HCT116 (cell line): Measurements from ENCODE around the gene WDR64. TPM values are rescaled to one million over a fixed set of nuclear protein-coding genes. Genes with fewer than 3 reads are reported as not detected.

Source experiments
- ATAC-seq: fragments of 200-7000 bp; cut with Tn5 transposase; 2 replicates; pipeline ENCODE4 v1.9.1; 2020; ENCODE audit warnings: mild to moderate bottlenecking, moderate library complexity
- BruUV-seq: library from RNA; stranded (reverse); fragments of 400-500 nt; replicated peaks from 2 replicates; lab custom pipeline; 2021; lab: Mats Ljungman, UMichigan
- CTCF ChIA-PET: fragments of 300-600 bp; sonication (Branson Sonifier 250); formaldehyde crosslinking; loops from one replicate; lab custom pipeline; 2021; ENCODE audit warnings: antibody characterized with exemption; lab: Charles Lee
- POLR2A ChIA-PET: fragments of 300-600, 350-600 bp; sonication (Branson Sonifier 250); formaldehyde crosslinking; loops from one replicate; lab custom pipeline; 2021; ENCODE audit warnings: antibody characterized with exemption; lab: Charles Lee
- RAD21 ChIA-PET, 2 experiments: fragments of 300-600 bp; sonication (Branson Sonifier 250); formaldehyde crosslinking; loops; one replicate each; lab custom pipeline; 2023; ENCODE audit warnings: low total read pairs in 2 of 2; ENCODE audit not compliant: uncharacterized antibody in 2 of 2, unreplicated experiment in 2 of 2, low non-redundant PET in 1 of 2; lab: Charles Lee
- DNase-seq: peaks from one replicate; pipeline ENCODE4 v3.0.0-alpha.2; 2010; ENCODE audit warnings: low read depth, low spot score
- H2AFZ ChIP-seq: fragments of 200-600 bp; shearing (Covaris generic), sonication (generic); 2 replicates; pipeline ENCODE4 v1.6.1; 2017; ENCODE audit warnings: low read depth, mixed run types, mixed read lengths, antibody characterized with exemption, low read length; ENCODE audit not compliant: poor library complexity, severe bottlenecking
- H3K27ac ChIP-seq: 2 replicates; pipeline ENCODE4 v1.5.1; 2012; ENCODE audit warnings: low read depth, low read length
- H3K27me3 ChIP-seq: fragments of 200-600 bp; sonication (generic); 2 replicates; pipeline ENCODE4 v1.6.1; 2016; ENCODE audit warnings: mixed run types, low read length, mixed read lengths; ENCODE audit not compliant: insufficient read depth
- H3K36me3 ChIP-seq, 2 experiments: fragments of 200-500 bp in 1 of 2; fragments of 200-600 bp in 1 of 2; sonication (Bioruptor generic) in 1 of 2; sonication (generic) in 1 of 2; 2 replicates each; pipeline versions ENCODE4 v1.5.1 to v1.6.1; 2014 to 2016; ENCODE audit warnings: low read length in 2 of 2, inconsistent platforms in 1 of 2, mixed read lengths in 1 of 2, mixed run types in 1 of 2; ENCODE audit not compliant: insufficient read depth in 2 of 2, control insufficient read depth in 1 of 2
- H3K4me1 ChIP-seq, 2 experiments: fragments of 200-600 bp in 1 of 2; sonication (generic) in 1 of 2; 2 replicates each; pipeline versions ENCODE4 v1.5.1 to v1.6.1; 2012 to 2017; ENCODE audit warnings: low read length in 2 of 2, inconsistent platforms in 1 of 2, mild to moderate bottlenecking in 1 of 2, mixed read lengths in 1 of 2, mixed run types in 1 of 2, moderate library complexity in 1 of 2; ENCODE audit not compliant: insufficient read depth in 2 of 2, control insufficient read depth in 1 of 2
- H3K4me2 ChIP-seq: fragments of 200-600 bp; sonication (generic); 2 replicates; pipeline ENCODE4 v1.6.1; 2017; ENCODE audit warnings: mixed run types, low read length, mixed read lengths
- H3K4me3 ChIP-seq, 2 experiments: fragments of 200-600 bp in 1 of 2; sonication (generic) in 1 of 2; replicated peaks in 1 of 2; 2 replicates each; pipeline ENCODE4 v1.5.1; 2011 to 2016; ENCODE audit warnings: low read length in 2 of 2, control low read depth in 1 of 2, low read depth in 1 of 2, mild to moderate bottlenecking in 1 of 2, mixed read lengths in 1 of 2, mixed run types in 1 of 2
- H3K79me2 ChIP-seq: fragments of 200-600 bp; sonication (generic); 2 replicates; pipeline ENCODE4 v1.6.1; 2017; ENCODE audit warnings: mild to moderate bottlenecking, mixed run types, low read length, moderate library complexity, mixed read lengths; ENCODE audit not compliant: insufficient read depth
- H3K9ac ChIP-seq: fragments of 200-600 bp; sonication (generic); 2 replicates; pipeline ENCODE4 v1.6.1; 2016; ENCODE audit warnings: low read length, mixed read lengths
- H3K9me2 ChIP-seq: fragments of 200-600 bp; sonication (generic), shearing (Covaris generic); 2 replicates; pipeline ENCODE4 v1.6.1; 2017; ENCODE audit warnings: mixed run types, mild to moderate bottlenecking, moderate library complexity; ENCODE audit not compliant: insufficient read depth
- H3K9me3 ChIP-seq, 2 experiments: fragments of 200-500 bp in 1 of 2; fragments of 200-600 bp in 1 of 2; sonication (Bioruptor generic) in 1 of 2; sonication (generic) in 1 of 2; 2 replicates each; pipeline ENCODE4 v1.6.1; 2014 to 2017; ENCODE audit warnings: low read length in 2 of 2, mixed read lengths in 2 of 2, inconsistent platforms in 1 of 2, low read depth in 1 of 2, mild to moderate bottlenecking in 1 of 2, mixed run types in 1 of 2, moderate library complexity in 1 of 2; ENCODE audit not compliant: control insufficient read depth in 1 of 2, insufficient read depth in 1 of 2
- H4K20me1 ChIP-seq: fragments of 200-600 bp; sonication (generic), shearing (Covaris generic); 2 replicates; pipeline ENCODE4 v1.6.1; 2017; ENCODE audit warnings: mixed run types, mild to moderate bottlenecking, moderate library complexity; ENCODE audit not compliant: insufficient read depth
- CBX3 ChIP-seq: IDR thresholded peaks from 2 replicates; pipeline ENCODE4 v1.6.1; 2012; ENCODE audit warnings: low read depth
- EZH2 ChIP-seq: fragments of 200-600 bp; sonication (generic); IDR thresholded peaks from 2 replicates; pipeline ENCODE4 v1.6.1; 2017; ENCODE audit warnings: antibody characterized with exemption, mixed run types
- EZH2phosphoT487 ChIP-seq: fragments of 200-600 bp; IDR thresholded peaks from 2 replicates; pipeline ENCODE4 v1.6.1; 2018; ENCODE audit warnings: antibody characterized with exemption, borderline replicate concordance
- JUND ChIP-seq: IDR thresholded peaks from 2 replicates; pipeline ENCODE4 v1.6.1; 2012
- POLR2AphosphoS5 ChIP-seq: IDR thresholded peaks from 2 replicates; pipeline ENCODE4 v1.6.1; 2011; ENCODE audit warnings: mild to moderate bottlenecking, low read depth, low read length, moderate library complexity
- RAD21 ChIP-seq: IDR thresholded peaks from 2 replicates; pipeline ENCODE4 v1.6.1; 2012; ENCODE audit warnings: low read depth, mild to moderate bottlenecking
- SIN3A ChIP-seq: IDR thresholded peaks from 2 replicates; pipeline ENCODE4 v1.6.1; 2012; ENCODE audit warnings: low read depth
- intact Hi-C: fragments of 100-400 bp; cut with micrococcal nuclease; formaldehyde crosslinking; loops from 2 replicates; pipeline ENCODE4 v1.10.0; 2022
- total RNA-seq: library from RNA; stranded (reverse); gene quantifications from one replicate; pipeline ENCODE4 v1.2.1, GENCODE V29; 2021; ENCODE audit not compliant: unreplicated experiment
- TF ChIP-seq, protein P1 (sequence below): IDR thresholded peaks from 2 replicates; pipeline ENCODE4 v1.6.1; 2011; ENCODE audit warnings: mild to moderate bottlenecking, low read length, moderate library complexity; ENCODE audit not compliant: insufficient replicate concordance; ENCODE audit errors: extremely low read depth

Gene WDR64
- total RNA-seq, 1 experiment from 2014 or later = not detected

GRCh38 chr1:241696815-241697639, 44.9 kb downstream of the WDR64 start:
- Histone ChIP-seq H3K79me2 (no peaks in the 10 kb centered on the region), H3K36me3 (no peaks in the 10 kb centered on the region), H2AFZ (no peak overlapping the region), H3K27me3 (no peaks in the 10 kb centered on the region), H3K9ac (no peak overlapping the region), H3K9me3 (no peaks in the 10 kb centered on the region), H3K27ac (no peak overlapping the region), H4K20me1 (no peaks in the 10 kb centered on the region), H3K4me1 (no peaks in the 10 kb centered on the region), H3K4me3 (no peak overlapping the region), H3K9me2 (peaks cover 2% of the 10 kb centered on the region; the same call in 1 of the 2 replicates), H3K4me2 (no peak overlapping the region)
- TF ChIP-seq EZH2phosphoT487 = no peak
- no peak for TF ChIP-seq CBX3
- no peak for TF ChIP-seq POLR2AphosphoS5
- no peak for TF ChIP-seq EZH2
- no peak for TF ChIP-seq SIN3A
- no peak for TF ChIP-seq RAD21
- TF ChIP-seq, protein P1, sequence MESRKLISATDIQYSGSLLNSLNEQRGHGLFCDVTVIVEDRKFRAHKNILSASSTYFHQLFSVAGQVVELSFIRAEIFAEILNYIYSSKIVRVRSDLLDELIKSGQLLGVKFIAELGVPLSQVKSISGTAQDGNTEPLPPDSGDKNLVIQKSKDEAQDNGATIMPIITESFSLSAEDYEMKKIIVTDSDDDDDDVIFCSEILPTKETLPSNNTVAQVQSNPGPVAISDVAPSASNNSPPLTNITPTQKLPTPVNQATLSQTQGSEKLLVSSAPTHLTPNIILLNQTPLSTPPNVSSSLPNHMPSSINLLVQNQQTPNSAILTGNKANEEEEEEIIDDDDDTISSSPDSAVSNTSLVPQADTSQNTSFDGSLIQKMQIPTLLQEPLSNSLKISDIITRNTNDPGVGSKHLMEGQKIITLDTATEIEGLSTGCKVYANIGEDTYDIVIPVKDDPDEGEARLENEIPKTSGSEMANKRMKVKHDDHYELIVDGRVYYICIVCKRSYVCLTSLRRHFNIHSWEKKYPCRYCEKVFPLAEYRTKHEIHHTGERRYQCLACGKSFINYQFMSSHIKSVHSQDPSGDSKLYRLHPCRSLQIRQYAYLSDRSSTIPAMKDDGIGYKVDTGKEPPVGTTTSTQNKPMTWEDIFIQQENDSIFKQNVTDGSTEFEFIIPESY = no peak
- TF ChIP-seq JUND = no peak
- ATAC-seq (no peak), DNase-seq (no peak)
- ChIA-PET RAD21 (no interaction called here), CTCF (no interaction called here), POLR2A (no interaction called here)
- intact Hi-C loops = no loop called here
- no TSS peak for BruUV-seq
